ENCODE measurements around the gene KLHL40.

KLHL40 gene, protein sequence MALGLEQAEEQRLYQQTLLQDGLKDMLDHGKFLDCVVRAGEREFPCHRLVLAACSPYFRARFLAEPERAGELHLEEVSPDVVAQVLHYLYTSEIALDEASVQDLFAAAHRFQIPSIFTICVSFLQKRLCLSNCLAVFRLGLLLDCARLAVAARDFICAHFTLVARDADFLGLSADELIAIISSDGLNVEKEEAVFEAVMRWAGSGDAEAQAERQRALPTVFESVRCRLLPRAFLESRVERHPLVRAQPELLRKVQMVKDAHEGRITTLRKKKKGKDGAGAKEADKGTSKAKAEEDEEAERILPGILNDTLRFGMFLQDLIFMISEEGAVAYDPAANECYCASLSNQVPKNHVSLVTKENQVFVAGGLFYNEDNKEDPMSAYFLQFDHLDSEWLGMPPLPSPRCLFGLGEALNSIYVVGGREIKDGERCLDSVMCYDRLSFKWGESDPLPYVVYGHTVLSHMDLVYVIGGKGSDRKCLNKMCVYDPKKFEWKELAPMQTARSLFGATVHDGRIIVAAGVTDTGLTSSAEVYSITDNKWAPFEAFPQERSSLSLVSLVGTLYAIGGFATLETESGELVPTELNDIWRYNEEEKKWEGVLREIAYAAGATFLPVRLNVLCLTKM
- 0 reads per million in 2 donors for total RNA-seq

DNA sequence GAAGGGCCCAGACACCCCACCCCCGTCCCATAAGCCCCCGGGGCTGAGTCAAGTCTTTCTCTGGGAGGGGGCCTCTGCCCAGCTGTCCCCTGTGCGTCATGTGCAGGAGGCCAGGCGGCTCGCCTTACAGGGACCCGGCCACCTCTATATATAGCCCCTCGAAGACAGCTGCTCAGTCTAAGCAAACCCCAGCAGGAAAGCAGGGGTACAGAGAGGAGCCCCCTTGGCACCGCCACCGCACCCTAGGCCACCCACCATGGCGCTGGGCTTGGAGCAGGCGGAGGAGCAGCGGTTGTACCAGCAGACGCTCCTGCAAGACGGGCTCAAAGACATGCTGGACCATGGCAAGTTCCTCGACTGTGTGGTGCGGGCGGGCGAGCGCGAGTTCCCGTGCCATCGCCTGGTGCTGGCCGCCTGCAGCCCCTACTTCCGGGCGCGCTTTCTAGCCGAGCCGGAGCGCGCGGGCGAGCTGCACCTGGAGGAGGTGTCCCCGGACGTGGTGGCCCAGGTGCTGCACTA lies at the start of gene KLHL40:
KLHL40 (plus strand) TSS at position 175 of the 519 bp plus-strand sequence; CDS start at position 257, 82 bp downstream.
- DNase-seq: no peak

DNA sequence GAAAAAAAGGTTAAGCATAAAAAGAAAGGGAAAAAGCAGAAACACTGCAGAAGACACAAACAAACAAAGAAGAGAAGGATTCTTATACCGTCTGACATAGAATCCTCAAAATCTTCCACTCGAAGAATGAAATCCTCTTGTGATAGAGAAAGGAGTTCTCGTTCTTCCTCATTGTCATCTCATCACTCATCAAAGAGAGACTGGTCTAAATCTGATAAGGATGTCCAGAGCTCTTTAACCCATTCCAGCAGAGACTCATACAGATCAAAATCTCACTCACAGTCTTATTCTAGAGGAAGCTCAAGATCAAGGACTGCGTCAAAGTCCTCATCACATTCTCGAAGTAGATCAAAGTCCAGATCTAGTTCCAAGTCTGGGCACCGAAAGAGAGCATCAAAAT lies 48.3 kb upstream of the KLHL40 start:
- DNase-seq: no peak

DNA sequence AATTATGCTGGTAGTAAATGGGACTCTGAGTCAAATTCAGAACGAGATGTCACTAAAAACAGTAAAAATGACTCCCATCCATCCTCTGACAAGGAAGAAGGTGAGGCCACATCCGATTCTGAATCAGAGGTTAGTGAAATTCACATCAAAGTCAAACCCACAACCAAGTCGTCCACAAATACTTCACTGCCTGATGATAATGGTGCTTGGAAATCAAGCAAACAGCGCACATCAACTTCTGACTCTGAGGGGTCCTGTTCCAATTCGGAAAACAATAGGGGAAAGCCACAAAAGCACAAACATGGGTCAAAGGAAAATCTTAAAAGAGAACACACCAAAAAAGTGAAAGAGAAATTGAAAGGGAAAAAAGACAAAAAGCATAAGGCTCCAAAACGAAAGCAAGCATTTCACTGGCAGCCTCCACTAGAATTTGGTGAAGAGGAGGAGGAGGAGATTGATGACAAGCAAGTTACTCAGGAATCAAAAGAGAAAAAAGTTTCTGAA lies 46.9 kb upstream of the KLHL40 start:
- no peak for DNase-seq

DNA sequence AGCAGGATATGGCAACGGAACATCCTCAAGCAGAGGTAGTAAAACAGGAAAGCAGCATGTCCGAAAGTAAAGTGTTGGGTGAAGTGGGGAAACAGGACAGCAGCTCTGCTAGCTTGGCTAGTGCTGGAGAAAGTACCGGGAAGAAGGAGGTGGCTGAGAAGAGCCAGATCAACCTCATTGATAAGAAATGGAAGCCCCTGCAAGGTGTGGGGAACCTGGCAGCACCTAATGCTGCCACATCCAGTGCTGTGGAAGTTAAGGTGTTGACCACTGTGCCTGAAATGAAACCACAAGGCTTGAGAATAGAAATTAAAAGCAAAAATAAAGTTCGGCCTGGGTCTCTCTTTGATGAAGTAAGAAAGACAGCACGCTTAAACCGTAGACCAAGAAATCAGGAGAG lies 46.1 kb upstream of the KLHL40 start:
- no peak for DNase-seq

DNA sequence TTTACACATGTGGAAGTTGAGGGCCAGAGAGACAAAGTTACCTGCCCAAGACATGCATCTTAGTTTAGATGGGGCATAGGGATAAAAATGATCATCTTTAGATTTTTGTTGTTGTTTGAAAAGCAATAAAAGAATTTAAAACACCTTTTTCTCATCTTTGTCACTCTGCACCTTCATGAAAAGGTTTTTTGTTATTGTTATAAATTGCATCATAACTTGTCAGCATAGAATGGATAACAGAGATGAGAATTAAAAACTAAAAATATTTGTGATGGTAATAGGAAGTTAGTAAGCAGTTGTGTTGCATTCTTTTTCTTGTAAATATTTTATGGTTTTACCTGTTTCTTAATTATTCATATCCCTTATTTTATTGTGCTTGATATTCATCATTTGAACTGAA lies 45.2 kb upstream of the KLHL40 start:
- DNase-seq: no peak

DNA sequence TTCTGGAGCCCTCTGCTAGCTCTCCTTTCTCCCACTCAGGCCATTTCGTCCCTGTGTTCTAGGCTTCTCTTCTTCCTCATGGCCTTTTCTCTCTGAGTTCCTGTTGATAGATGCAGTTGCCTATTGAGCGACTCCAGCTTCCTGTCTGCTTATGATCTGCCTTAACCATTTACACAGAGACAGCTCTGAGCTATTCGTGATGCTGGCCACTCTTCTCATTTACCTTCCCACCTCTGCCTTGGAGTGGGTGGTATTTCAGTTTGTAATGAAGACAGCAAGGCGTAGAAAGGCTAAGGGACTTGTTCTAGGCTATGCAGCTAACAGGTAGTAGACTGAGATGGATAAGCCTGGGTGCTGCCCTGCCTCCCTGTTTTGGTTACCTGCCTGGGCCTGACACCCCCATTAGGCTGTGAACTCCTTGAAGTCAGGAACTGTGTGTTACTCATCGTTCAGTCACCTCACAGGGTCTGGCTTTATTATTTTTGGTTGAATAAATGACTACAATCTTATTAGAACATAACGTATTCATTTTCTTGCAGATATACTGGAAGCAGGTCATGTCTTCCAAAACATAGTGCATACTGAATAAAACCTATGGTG lies 44.5 kb upstream of the KLHL40 start:
- DNase-seq: no peak

DNA sequence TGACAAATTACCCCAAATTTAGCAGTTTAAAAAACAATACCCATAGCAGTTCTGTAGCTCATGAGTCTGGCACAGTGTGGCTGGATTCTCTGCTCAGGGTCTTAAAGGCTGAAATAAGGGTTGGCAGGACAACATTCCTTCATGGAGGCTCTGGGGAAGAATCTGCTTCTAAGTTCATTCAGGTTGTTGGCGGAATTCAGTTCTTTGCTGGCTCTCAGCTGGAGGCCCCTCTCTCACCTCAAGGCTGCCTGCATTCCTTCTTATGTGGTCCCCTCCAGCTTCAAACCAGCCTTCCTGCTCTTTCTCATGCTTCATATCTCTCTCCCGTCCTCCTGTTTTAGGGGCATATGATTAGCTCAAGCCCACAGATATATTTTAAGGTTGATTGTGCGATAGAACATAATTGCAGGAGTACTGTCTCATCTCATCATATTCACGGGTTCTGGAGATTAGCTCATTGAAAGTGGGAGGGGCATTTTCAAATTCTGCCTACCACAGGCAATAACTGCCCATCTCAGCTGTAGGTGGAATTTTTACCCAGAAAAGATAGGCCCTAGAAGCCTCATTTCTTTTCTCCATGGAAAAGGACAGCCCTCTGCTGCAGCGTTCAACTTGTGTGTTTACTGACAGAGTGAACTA lies 37.4 kb upstream of the KLHL40 start:
- no peak for DNase-seq

DNA sequence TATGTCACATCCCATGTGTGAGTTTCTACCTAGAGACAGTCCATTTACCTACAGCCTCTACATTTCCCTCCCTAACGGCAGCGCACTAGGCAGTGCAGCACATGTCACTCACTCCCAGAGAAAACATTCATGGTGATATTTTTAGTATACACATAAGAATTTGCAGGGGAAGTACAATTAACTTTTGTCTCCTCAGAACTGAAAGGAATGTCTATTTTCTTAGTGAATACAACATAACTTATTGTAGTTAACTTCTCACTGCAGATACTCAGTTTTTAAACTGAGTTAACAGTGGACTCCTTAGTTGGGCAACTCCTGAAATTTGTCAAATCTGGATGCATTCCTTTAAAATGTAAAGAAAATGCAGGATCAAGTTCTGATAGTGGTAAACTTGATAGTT lies 36.3 kb upstream of the KLHL40 start:
- no peak for DNase-seq

DNA sequence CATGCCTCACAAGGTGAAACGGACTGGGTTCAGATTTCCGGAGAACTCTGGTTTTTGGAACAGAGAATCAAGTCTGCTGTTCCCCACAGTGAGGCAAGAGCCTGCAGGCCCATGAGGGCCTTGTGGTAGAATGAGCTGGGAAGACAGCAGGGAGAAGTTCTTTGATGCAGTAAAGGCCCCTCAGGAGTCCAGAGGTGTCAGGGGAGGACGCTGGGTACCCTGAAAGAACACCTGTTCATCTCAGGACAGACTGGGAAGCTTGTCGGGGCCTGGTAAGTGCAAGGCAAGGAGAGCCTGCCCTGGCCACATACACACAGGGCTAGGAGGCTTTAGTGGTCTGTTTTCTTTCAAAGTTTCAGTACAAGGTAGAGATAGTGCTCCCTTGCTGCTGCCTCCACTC lies 35.6 kb upstream of the KLHL40 start:
- no peak for DNase-seq

DNA sequence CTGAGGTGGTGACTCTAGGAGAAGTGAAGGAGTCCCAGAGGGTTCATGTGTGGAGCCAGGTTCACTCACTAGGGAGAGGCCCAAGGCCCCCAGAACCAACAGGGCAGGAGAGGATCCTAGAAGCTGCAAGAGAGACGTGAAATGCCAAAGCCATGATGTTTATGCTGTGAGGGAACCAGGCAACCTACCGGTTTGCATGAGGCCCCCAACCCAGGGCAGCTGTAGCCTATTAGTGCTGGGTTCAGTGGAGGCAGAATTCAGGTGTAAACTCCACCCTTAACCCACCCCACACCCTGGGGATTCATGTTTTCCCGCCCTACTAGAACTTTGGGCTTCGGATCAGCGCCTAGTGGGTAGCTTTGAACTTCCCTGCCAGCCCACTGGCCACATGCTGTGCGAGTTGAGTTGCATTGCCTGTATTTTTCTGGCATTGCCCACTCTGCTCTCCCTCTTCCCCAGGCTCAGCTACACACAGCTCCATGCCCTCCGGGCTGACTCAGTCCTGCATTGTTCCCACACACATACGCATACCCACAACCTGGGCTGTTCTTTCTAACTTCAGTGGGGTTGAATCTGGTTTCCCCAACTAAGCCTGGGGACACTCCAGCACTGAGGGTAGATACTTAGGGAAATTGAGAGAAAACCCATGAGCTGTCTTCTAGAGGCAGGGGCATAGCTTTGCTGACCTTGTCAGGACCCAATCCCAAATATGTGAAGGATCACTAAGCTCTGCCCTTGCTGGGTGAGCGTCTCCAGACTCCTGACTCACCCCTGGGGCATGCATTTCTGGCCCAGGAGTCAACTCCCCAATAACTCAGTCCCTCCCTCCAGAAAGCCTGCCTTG lies 33.9 kb upstream of the KLHL40 start:
- no peak for DNase-seq

DNA sequence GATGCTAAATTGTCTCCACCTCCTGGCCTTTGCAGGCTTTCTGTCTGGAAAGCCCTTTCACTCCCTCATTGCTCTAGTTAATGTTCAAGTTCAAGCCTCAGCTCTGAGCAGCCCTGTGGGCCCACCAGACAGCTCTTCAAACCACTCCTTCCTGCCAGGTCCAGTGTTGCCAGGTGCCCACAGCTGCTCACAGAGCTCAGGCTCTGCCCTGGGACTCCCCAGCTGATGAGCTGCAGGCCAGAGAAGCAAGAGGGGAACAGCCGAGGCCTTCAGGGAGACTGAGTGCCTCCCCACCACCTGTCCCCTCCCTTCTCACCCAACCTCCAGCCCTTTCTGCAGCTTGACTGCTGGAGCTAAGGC lies 33.1 kb upstream of the KLHL40 start:
- no peak for DNase-seq

DNA sequence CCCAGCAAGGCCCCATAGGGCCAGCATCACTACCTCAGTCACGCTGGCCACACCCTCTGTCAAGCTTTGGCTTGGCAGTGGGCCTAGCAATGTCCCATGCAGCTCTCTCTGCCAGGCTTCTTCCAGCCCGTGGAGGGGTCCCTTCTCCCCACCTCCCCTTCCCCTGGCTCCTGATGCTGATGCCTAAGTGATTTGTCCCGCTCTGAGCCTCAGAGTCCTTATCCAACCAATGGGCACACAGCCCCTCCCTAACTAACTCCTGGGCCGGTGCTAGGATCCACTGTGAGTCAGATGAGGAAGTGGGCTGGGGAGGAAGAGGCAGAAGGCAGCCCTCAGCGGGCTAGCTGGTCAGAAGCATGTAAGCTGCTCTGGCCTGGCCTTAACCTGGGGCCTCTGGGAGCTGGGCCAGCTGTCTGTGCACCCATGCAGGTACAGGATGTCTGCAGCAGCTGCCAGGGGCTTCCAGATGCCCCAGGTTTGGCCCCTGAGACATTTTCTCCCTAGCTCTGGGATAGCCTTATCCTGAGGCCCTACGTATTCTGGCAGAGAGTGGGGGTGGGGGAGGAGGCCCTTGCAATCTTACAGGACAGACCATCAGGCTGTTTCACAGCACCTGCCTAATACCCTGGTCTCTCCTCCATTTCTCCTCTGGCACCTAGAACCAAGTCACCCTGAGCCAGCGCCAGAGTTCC lies 32.6 kb upstream of the KLHL40 start:
- DNase-seq: no peak

DNA sequence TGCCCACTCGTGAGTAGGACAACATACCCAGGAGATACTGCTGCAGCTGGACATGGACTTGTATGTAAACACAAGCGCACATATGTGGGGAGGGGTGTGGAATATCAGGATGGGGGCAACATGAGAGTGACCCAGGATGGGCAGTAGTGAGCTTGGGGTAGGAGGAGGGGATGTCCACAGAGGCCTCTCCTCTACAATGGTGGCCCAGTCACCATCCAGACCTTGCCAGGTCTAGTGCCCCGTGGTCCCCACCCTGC lies 32.1 kb upstream of the KLHL40 start:
- no peak for DNase-seq

DNA sequence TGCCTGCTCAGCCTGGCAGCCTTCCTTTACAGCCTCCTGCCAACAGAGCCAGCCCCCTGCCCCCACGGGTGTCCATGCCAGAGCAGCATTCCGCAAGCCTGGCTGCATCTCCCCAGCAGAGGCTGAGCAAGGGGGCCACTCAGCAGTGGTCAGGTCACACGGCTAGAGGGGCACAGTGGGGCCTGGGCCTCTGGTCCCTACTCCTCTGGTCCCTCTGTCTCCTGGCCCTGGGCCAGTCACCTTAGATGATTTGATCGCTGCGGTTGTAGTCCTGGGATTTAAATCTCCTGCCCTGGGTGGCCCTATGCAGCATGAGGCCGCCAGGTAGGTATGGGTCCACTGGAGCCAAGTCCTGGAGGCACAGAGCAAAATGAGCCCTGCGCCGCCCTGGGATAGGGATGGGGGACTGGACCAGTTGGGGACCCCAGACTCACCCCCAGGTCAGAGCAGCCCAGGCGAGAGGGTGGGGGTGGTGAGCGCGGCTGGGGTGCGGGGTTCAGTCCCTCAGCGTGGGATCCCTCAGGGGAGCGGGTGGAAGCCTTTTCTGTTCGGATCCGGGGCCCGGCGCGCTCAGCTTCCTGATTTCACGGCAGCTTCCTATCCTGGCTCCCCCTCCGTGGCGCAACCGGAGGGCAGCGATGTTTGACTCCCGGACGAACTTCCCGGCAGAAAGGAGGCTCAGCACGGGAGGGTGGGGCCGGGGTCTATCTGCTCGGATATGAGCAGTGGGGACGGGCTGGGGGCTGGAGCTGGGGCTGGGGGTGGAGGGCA lies 31.6 kb upstream of the KLHL40 start, which contains the start of gene ZBTB47:
ZBTB47 (plus strand) TSS at position 138 of the 771 bp plus-strand sequence. CDS start 4,659 bp downstream, outside the sequence.
- DNase-seq: no peak

DNA sequence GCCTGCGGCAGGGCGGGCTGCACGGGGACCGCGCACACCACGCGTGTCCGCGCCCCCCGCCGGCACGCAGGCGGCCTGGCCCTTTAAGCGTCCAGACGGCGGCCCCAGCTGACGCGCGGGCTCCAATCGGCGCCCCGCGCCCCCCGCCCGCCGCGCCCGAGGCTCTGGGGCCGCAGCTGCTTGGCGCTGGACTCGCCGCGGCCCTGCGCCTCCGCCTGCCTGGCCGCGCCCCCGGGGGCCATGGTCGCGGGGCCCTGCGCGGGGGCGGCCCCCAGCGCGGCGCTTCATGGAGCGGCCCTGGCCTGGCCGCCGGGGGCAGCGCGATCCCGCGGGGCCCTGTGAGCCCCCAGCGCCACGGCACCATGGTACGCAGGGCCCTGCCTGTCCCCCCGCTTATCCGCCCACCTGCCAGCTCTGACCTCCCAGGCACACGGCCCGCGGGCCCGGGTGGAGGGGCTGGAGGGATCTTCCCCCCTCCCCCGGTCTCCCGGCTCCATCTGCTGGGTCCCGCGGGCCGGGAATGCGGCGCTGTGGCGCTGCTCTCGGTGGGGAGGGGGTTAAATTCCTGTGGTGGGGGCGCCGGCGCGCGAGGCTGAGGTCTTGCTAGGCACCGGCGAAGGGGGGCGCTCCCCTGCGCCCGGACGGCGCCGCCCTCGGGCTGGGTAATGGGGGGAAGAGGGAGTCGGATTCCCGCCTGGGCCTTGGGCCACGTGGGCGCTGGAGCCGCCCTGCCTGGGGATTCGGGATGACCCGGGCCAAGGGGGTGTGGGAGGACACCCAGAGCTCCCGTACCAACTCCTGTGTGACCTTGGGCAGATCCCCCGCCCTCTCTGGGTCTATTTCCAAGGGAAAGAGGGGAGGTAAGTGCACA lies 30.8 kb upstream of the KLHL40 start:
- DNase-seq: no peak

DNA sequence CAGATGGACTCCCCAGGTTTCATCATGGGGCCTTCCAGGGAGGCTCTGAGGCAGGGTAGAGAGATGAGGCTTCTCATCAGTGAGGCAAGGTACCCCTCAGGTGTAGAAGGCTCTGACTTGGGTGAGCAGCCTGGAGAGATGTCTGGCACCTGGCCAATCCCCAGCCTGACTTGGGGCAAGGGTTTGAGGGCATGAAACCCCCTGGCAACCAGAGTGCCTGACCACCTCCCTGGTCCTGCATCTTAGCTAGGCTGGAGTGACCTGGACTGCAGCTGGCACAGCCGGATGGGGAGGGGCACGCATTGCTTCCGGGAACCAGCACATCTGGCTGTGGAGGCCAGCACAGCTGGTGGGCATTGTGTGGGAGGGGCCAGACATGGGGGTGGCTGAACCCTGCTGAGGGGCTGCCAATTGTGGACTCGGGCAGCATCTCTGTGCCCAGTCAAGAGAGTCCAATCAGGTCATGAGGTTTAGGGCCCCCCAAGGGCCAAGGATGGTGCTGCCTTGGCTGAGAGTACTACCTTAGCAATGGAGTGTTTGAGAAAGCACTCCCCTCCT lies 29.9 kb upstream of the KLHL40 start:
- no peak for DNase-seq

DNA sequence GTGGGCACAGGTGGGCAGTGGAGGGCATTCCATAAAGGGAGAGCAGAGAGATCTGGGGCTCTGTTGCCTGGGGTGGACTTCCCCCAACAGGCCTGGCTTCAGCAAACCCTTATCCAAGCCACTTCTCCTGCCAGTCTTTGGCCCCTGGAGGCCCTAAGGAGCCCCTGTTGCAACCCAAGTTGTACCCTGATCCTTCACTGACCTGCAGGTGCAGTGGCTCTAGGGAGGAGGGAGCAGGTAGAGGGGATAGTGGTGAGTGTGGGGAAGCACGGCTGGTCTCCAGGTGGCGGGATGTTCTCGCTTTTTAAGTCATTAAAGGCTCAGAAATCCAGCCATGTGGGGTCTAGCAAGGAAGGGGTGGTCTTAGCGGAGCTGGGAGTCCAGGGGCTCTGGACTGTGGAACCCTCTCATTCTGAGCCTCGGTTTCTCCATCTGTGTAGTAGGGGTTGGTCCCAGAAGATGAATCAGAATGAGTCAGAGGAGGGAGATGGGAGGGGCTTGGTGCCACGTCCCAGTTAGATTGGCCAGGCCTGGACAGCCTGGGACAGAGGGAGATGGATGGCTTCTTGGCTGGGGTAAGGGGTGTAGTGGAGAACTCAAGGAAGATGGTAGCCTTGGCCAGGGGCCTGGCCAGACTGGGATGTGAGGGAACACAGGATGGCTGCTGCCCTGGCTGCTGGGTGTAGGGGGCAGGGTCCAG lies 29.2 kb upstream of the KLHL40 start:
- no peak for DNase-seq

DNA sequence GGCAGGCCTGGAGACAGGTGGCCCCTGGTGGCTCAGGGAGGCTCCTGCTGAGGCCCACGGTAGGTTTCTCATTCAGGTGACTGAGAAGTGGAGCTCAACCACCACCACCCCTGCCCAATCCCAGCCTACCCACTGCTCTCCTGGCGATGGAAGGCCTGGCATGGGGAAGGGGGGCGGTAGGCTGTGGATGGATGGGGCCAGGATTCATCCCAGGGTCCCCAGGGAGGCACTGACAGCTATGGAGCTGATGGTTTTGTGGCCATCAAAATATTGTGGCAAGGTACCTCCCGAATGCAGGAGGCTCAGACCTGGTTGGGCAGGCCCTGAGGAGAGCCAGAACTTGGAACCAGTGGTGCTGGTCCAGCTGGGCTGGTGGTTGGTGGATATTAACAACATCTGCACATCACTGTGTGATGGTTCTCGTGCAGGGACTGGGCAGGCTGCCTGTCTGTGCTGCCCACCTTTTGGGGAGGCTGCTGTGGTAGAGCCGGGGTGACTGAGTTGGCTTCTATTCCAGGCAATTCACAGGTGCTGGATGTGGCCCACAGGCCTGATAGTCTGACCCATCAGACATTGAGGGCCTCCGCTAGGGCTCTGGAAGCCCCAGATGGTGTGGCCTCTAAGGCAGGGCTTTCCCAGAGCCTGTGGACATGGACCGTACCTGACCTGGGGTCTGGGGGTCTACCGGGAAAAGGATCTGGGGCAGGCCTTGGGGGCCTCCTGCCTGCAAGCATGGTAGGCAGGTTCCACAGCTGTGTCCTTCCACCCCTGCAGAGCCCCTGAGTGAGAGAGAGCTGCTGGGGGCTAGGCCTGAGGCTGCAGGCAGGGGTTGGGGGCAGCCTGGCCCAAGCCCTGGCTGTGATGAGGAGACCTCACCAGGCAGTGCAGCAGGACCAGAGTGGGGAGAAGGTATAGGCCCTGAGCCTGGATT lies 28.4 kb upstream of the KLHL40 start:
- DNase-seq: no peak
